Limb (tissue), 2 donors: ENCODE results near the gene THRB.
"Not testable (repeated sequence)": the region's sequence is repeated elsewhere in the genome, so short reads cannot be mapped to it uniquely, and the experiment has no call there.

Experiments used
- DNase-seq, 2 donors: peaks; one replicate each; pipeline ENCODE4 v3.0.0-alpha.2; 2016; ENCODE audit errors: extremely low spot score in 2 of 2

THRB gene

GRCh38 chr3:24117508-24117907, 377.1 kb downstream of the THRB start:
- DNase-seq: no peak

- no peak for DNase-seq
Observed at GRCh38 chr3:24111711-24112110, 382.9 kb downstream of the THRB start.

- DNase-seq: no peak
Observed at GRCh38 chr3:24110051-24110450, 384.6 kb downstream of the THRB start.

- DNase-seq: no peak
Observed at GRCh38 chr3:24101676-24102168, 392.9 kb downstream of the THRB start.

GRCh38 chr3:24100696-24101402, 393.8 kb downstream of the THRB start:
- no peak for DNase-seq

GRCh38 chr3:24096695-24097290, 397.9 kb downstream of the THRB start:
- no peak for DNase-seq

GRCh38 chr3:24096271-24096670, 398.4 kb downstream of the THRB start:
- DNase-seq: no peak

- not testable (repeated sequence) for DNase-seq
Observed at GRCh38 chr3:24094818-24095217, 399.8 kb downstream of the THRB start.

GRCh38 chr3:24088782-24089181, 405.9 kb downstream of the THRB start:
- no peak for DNase-seq

GRCh38 chr3:24087469-24087868, 407.2 kb downstream of the THRB start:
- no peak for DNase-seq

GRCh38 chr3:24086617-24087404, 407.8 kb downstream of the THRB start:
- peak in 1 of 2 donors; percentile 67 for DNase-seq

- no peak for DNase-seq
Observed at GRCh38 chr3:24086206-24086605, 408.4 kb downstream of the THRB start.

GRCh38 chr3:24072193-24072592, 422.5 kb downstream of the THRB start:
- no peak for DNase-seq

GRCh38 chr3:24069045-24069444, 425.6 kb downstream of the THRB start:
- no peak for DNase-seq

- no peak for DNase-seq
Observed at GRCh38 chr3:24067483-24067882, 427.2 kb downstream of the THRB start.
